ENCODE results near the gene PTPRB. TPM values are rescaled to one million over a fixed set of nuclear protein-coding genes. Genes with fewer than 3 reads are reported as not detected.
A peak's percentile ranks its signal among the peaks of the same experiment; 100 is the strongest.

Gene PTPRB
- total and polyA plus RNA-seq, 2 donors (not counting 1 experiment from before 2014, with no cell fraction given): 0.66 to 1.6 TPM

DNA sequence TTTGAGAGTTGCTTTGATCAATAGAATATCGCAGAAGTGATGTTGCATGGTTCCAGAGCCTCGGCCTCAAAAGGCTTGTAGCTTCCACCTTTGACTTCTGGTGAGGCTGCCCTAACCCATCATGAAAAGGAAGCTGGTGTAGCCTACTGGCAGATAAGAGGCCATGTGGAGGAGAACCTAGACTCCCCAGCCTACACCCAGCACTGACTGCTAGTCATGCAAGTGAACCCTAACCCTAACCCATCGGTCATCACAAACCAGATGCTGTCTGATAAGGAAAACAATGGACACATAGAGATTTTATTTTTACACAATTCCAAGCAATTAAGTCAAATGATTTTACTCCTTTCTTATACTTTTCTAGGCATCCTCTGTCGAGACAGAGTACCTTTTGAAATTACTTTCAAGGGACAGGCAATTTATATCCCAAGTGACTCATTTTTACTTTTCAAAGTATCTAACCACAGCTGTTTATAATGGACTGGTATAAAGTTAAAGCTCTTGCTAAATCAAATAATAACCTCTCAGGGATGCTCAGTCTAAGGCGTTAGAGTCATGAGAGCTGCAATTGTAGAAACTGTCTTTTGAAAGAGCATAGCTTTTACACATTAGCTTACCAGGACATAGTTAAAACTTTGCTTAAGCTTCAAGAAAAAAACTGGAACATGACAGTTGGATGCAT lies 17.6 kb downstream of the PTPRB start:
- H3K9me3 ChIP-seq (ENCODE audit: control insufficient read depth, insufficient read depth, low read depth, low read length): no peaks in the 10 kb centered on the region
- H3K4me2 ChIP-seq (ENCODE audit: extremely low read depth, insufficient read depth, low read length): no peak overlapping the region
- no peak for TF ChIP-seq EZH2 (IDR thresholded peaks at IDR 0.05; ENCODE audit: low read length, missing control alignments)
- TF ChIP-seq, protein P1, sequence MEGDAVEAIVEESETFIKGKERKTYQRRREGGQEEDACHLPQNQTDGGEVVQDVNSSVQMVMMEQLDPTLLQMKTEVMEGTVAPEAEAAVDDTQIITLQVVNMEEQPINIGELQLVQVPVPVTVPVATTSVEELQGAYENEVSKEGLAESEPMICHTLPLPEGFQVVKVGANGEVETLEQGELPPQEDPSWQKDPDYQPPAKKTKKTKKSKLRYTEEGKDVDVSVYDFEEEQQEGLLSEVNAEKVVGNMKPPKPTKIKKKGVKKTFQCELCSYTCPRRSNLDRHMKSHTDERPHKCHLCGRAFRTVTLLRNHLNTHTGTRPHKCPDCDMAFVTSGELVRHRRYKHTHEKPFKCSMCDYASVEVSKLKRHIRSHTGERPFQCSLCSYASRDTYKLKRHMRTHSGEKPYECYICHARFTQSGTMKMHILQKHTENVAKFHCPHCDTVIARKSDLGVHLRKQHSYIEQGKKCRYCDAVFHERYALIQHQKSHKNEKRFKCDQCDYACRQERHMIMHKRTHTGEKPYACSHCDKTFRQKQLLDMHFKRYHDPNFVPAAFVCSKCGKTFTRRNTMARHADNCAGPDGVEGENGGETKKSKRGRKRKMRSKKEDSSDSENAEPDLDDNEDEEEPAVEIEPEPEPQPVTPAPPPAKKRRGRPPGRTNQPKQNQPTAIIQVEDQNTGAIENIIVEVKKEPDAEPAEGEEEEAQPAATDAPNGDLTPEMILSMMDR (conservative IDR thresholded peaks at IDR 0.05 in 1 of 2, IDR thresholded peaks at IDR 0.05 in 1 of 2; ENCODE audit: low read depth in 1 of 2, low read length in 2 of 2): no peak
- no peak overlapping the region for H2AFZ ChIP-seq (ENCODE audit: low read length)
- no peaks in the 10 kb centered on the region for H3K36me3 ChIP-seq (ENCODE audit: control insufficient read depth, insufficient read depth, low read length)
- no peak overlapping the region for H3K9ac ChIP-seq (ENCODE audit: insufficient read depth, low read length)
- H3K27ac ChIP-seq (ENCODE audit: insufficient read depth, low read length): no peak overlapping the region
- no peak overlapping the region for H3K4me3 ChIP-seq (replicated peaks in 1 of 4; ENCODE audit: control extremely low read depth in 1 of 4, insufficient read depth in 1 of 4, low read depth in 3 of 4, low read length in 4 of 4)
- no peaks in the 10 kb centered on the region for H3K79me2 ChIP-seq (ENCODE audit: control insufficient read depth, insufficient read depth, low read length)
- no peaks in the 10 kb centered on the region for H3K4me1 ChIP-seq (ENCODE audit: control insufficient read depth, extremely low read depth, insufficient read depth, low read length)
- H4K20me1 ChIP-seq (ENCODE audit: control insufficient read depth, extremely low read depth, insufficient read depth, low read length): no peaks in the 10 kb centered on the region
- DNase-seq (ENCODE audit: low read depth in 2 of 2): peak; percentile 10 to 84
- no peaks in the 10 kb centered on the region for H3K27me3 ChIP-seq (ENCODE audit: control insufficient read depth, insufficient read depth, low read length)

DNA sequence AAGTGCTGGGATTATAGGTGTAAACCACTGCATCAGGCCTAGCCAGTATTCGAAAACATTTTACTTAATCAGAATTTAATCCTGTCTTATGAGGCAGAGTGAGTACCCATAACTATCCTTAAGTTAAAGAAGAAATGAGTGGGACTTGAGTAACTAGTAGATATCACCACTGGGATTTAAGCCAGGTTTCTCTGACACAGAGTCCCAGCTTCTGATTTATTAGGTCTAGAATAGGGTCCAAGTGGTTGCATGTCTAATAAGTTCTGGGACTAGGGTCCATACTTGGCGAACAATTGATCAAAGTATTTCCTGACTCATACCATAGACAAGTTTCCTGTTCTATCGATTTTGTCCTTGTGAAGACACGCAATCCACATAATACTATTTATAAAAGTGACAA lies 18.9 kb downstream of the PTPRB start:
- H3K79me2 ChIP-seq (ENCODE audit: control insufficient read depth, insufficient read depth, low read length): no peaks in the 10 kb centered on the region
- DNase-seq (ENCODE audit: low read depth in 2 of 2): peak in 1 of 2 donors; percentile 72
- H4K20me1 ChIP-seq (ENCODE audit: control insufficient read depth, extremely low read depth, insufficient read depth, low read length): no peaks in the 10 kb centered on the region
- H3K9ac ChIP-seq (ENCODE audit: insufficient read depth, low read length): no peak overlapping the region
- no peak overlapping the region for H3K27ac ChIP-seq (ENCODE audit: insufficient read depth, low read length)
- no peak overlapping the region for H3K4me3 ChIP-seq (replicated peaks in 1 of 4; ENCODE audit: control extremely low read depth in 1 of 4, insufficient read depth in 1 of 4, low read depth in 3 of 4, low read length in 4 of 4)
- no peak overlapping the region for H2AFZ ChIP-seq (ENCODE audit: low read length)
- TF ChIP-seq EZH2 (IDR thresholded peaks at IDR 0.05; ENCODE audit: low read length, missing control alignments): no peak
- TF ChIP-seq, protein P1 (conservative IDR thresholded peaks at IDR 0.05 in 1 of 2, IDR thresholded peaks at IDR 0.05 in 1 of 2; ENCODE audit: low read depth in 1 of 2, low read length in 2 of 2): no peak
- no peak overlapping the region for H3K4me2 ChIP-seq (ENCODE audit: extremely low read depth, insufficient read depth, low read length)
- no peaks in the 10 kb centered on the region for H3K9me3 ChIP-seq (ENCODE audit: control insufficient read depth, insufficient read depth, low read depth, low read length)
- no peaks in the 10 kb centered on the region for H3K36me3 ChIP-seq (ENCODE audit: control insufficient read depth, insufficient read depth, low read length)
- no peaks in the 10 kb centered on the region for H3K4me1 ChIP-seq (ENCODE audit: control insufficient read depth, extremely low read depth, insufficient read depth, low read length)
- no peaks in the 10 kb centered on the region for H3K27me3 ChIP-seq (ENCODE audit: control insufficient read depth, insufficient read depth, low read length)

DNA sequence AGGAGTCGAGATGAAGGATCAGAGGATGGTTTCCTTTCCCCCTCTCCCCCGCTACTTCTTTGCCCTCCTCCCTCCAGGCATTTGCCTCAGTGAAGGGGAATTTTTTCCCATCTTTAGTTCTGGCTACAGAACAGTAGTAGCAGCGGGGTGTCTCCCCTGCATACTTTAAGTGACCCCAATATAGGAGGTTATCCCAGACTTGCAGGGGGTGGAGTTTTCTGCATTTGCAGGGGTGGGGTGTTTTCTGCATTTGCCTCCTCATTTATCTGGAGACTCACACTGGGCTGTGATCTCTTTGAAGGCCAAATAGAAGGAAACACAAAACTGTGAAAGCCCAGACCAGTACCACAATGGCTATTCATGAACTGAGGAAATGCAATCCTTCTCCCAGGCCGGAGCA lies 19.8 kb downstream of the PTPRB start:
- H4K20me1 ChIP-seq (ENCODE audit: control insufficient read depth, extremely low read depth, insufficient read depth, low read length): no peaks in the 10 kb centered on the region

More for the DNA sequence above, 19.8 kb downstream of the PTPRB start:
- no peak for DNase-seq (ENCODE audit: low read depth in 2 of 2)
- no peaks in the 10 kb centered on the region for H3K27me3 ChIP-seq (ENCODE audit: control insufficient read depth, insufficient read depth, low read length)
- H3K4me3 ChIP-seq (replicated peaks in 1 of 4; ENCODE audit: control extremely low read depth in 1 of 4, insufficient read depth in 1 of 4, low read depth in 3 of 4, low read length in 4 of 4): no peak overlapping the region
- H3K27ac ChIP-seq (ENCODE audit: insufficient read depth, low read length): no peak overlapping the region
- H3K9me3 ChIP-seq (ENCODE audit: control insufficient read depth, insufficient read depth, low read depth, low read length): no peaks in the 10 kb centered on the region
- no peak overlapping the region for H3K4me2 ChIP-seq (ENCODE audit: extremely low read depth, insufficient read depth, low read length)
- H3K4me1 ChIP-seq (ENCODE audit: control insufficient read depth, extremely low read depth, insufficient read depth, low read length): no peaks in the 10 kb centered on the region
- H3K79me2 ChIP-seq (ENCODE audit: control insufficient read depth, insufficient read depth, low read length): no peaks in the 10 kb centered on the region
- H2AFZ ChIP-seq (ENCODE audit: low read length): no peak overlapping the region
- no peaks in the 10 kb centered on the region for H3K36me3 ChIP-seq (ENCODE audit: control insufficient read depth, insufficient read depth, low read length)
- H3K9ac ChIP-seq (ENCODE audit: insufficient read depth, low read length): no peak overlapping the region
- TF ChIP-seq, protein P1 (conservative IDR thresholded peaks at IDR 0.05 in 1 of 2, IDR thresholded peaks at IDR 0.05 in 1 of 2; ENCODE audit: low read depth in 1 of 2, low read length in 2 of 2): no peak
- no peak for TF ChIP-seq EZH2 (IDR thresholded peaks at IDR 0.05; ENCODE audit: low read length, missing control alignments)
